Neural cell (in vitro differentiated cells): Measurements from ENCODE around the gene HNRNPK. TPM values are rescaled to one million over a fixed set of nuclear protein-coding genes. Genes with fewer than 3 reads are reported as not detected.

ENCODE experiments used
- H2AFZ ChIP-seq: fragments of 200-600, 300-800 bp; sonication (generic), shearing (Covaris generic); 2 replicates; pipeline ENCODE4 v1.6.0; 2014; ENCODE audit warnings: low read depth, mild to moderate bottlenecking, antibody characterized with exemption, low read length, moderate library complexity
- H3F3A ChIP-seq: fragments of 200-600 bp; shearing (Covaris generic); 2 replicates; pipeline ENCODE4 v1.6.1; 2016; ENCODE audit warnings: mild to moderate bottlenecking, moderate library complexity, mixed read lengths, antibody characterized with exemption, low read length; ENCODE audit not compliant: insufficient read depth, poor library complexity, severe bottlenecking
- H3K27ac ChIP-seq: fragments of 200-600, 300-800 bp; sonication (generic), shearing (Covaris generic); 2 replicates; pipeline ENCODE4 v1.5.1; 2014; ENCODE audit warnings: mild to moderate bottlenecking, low read length, moderate library complexity
- H3K27me3 ChIP-seq: fragments of 300-800, 200-600 bp; sonication (generic), shearing (Covaris generic); 2 replicates; pipeline ENCODE4 v1.6.0; 2014; ENCODE audit warnings: mild to moderate bottlenecking, low read depth, low read length, moderate library complexity; ENCODE audit not compliant: insufficient read depth
- H3K36me3 ChIP-seq: fragments of 300-800, 200-600 bp; sonication (generic), shearing (Covaris generic); 2 replicates; pipeline ENCODE4 v1.5.1; 2014; ENCODE audit warnings: mild to moderate bottlenecking, antibody characterized with exemption, low read length, moderate library complexity; ENCODE audit not compliant: insufficient read depth
- H3K4me2 ChIP-seq: fragments of 300-800, 200-600 bp; sonication (generic), shearing (Covaris generic); 2 replicates; pipeline ENCODE4 v1.6.0; 2014; ENCODE audit warnings: mild to moderate bottlenecking, low read length
- H3K4me3 ChIP-seq: fragments of 300-800, 200-600 bp; sonication (generic), shearing (Covaris generic); 2 replicates; pipeline ENCODE4 v1.5.1; 2014; ENCODE audit warnings: mild to moderate bottlenecking, low read length, moderate library complexity
- H3K79me2 ChIP-seq: fragments of 200-600 bp; shearing (Covaris generic); replicated peaks from 2 replicates; pipeline ENCODE4 v1.6.0; 2014; ENCODE audit warnings: mild to moderate bottlenecking, low read length, moderate library complexity; ENCODE audit not compliant: insufficient read depth
- H3K9ac ChIP-seq: fragments of 300-800, 200-600 bp; sonication (generic), shearing (Covaris generic); 2 replicates; pipeline ENCODE4 v1.6.1; 2016; ENCODE audit warnings: mild to moderate bottlenecking, low read length, mixed read lengths
- H3K9me2 ChIP-seq: fragments of 200-600 bp; shearing (Covaris generic); 2 replicates; pipeline ENCODE4 v1.6.1; 2016; ENCODE audit warnings: mild to moderate bottlenecking, low read length, mixed read lengths; ENCODE audit not compliant: insufficient read depth
- H3K9me3 ChIP-seq: fragments of 200-600, 300-800 bp; sonication (generic), shearing (Covaris generic); 2 replicates; pipeline ENCODE4 v1.6.1; 2016; ENCODE audit warnings: mild to moderate bottlenecking, mixed run types, low read length, moderate library complexity, mixed read lengths
- H4K20me1 ChIP-seq: fragments of 200-600 bp; shearing (Covaris generic); 2 replicates; pipeline ENCODE4 v1.6.1; 2016; ENCODE audit warnings: mild to moderate bottlenecking, mixed run types; ENCODE audit not compliant: insufficient read depth
- EP300 ChIP-seq: fragments of 450-650 bp; conservative IDR thresholded peaks from 2 replicates; pipeline ENCODE4 v1.6.1; 2014; ENCODE audit warnings: antibody characterized with exemption, mild to moderate bottlenecking, moderate library complexity; ENCODE audit not compliant: poor library complexity, severe bottlenecking
- MXI1 ChIP-seq: fragments of 450-650 bp; conservative IDR thresholded peaks from 2 replicates; pipeline ENCODE4 v1.6.1; 2014; ENCODE audit warnings: antibody characterized with exemption, mild to moderate bottlenecking; ENCODE audit not compliant: poor library complexity, severe bottlenecking
- POLR2AphosphoS5 ChIP-seq: IDR thresholded peaks from 2 replicates; pipeline ENCODE4 v1.6.1; 2012
- RAD21 ChIP-seq: fragments of 450-650 bp; conservative IDR thresholded peaks from 2 replicates; pipeline ENCODE4 v1.6.1; 2014; ENCODE audit warnings: antibody characterized with exemption, mild to moderate bottlenecking, moderate library complexity
- SMC3 ChIP-seq: fragments of 450-650 bp; conservative IDR thresholded peaks from 2 replicates; pipeline ENCODE4 v1.6.1; 2014; ENCODE audit warnings: antibody characterized with exemption, mild to moderate bottlenecking, moderate library complexity; ENCODE audit not compliant: poor library complexity
- TAF1 ChIP-seq: IDR thresholded peaks from 2 replicates; pipeline ENCODE4 v1.6.1; 2012; ENCODE audit warnings: low read depth
- polyA plus RNA-seq: library from polyadenylated mRNA; depleted of rRNA; stranded (reverse); fragments of >200 nt; gene quantifications from 2 replicates; pipeline ENCODE4 v1.2.3, GENCODE V29; 2014
- small RNA-seq, 3 experiments: library from RNA; depleted of rRNA; stranded (forward); fragments of <200 nt; gene quantifications; one replicate each; pipeline ENCODE3, GENCODE V24; 2012
- TF ChIP-seq, protein P1 (sequence below): fragments of 450-650 bp; IDR thresholded peaks from 2 replicates; pipeline ENCODE4 v1.5.1; 2014; ENCODE audit warnings: antibody characterized with exemption, mild to moderate bottlenecking, moderate library complexity; ENCODE audit not compliant: poor library complexity, severe bottlenecking
- TF ChIP-seq, protein P2 (sequence below): IDR thresholded peaks from 2 replicates; pipeline ENCODE4 v1.6.1; 2012; ENCODE audit warnings: borderline replicate concordance

HNRNPK gene
- polyA plus RNA-seq, 1 donor from 2014 or later: 1,061 TPM

DNA sequence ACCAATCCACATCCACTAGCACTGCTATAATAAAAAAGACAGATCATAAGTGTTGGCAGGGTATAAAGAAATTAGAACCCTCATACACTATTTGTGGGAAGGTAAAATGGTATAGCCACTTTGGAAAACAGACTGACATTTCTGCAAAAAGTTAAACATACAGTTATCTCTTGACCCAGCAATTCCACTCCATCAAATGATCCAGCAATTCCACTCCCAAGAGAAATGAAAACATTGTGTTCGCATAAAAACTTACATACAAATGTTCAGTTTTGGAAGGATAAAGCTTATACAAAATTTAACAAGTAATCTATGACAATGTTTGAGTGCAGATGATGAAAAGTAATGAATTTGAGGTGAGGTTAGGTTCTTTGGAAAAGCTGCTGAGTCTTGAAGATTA, 60.9 kb downstream of the HNRNPK start:
- no peaks in the 10 kb centered on the region for H4K20me1 ChIP-seq
- H3K27ac ChIP-seq: no peak overlapping the region
- no peaks in the 10 kb centered on the region for H3K36me3 ChIP-seq
- no peak overlapping the region for H2AFZ ChIP-seq
- H3K79me2 ChIP-seq: peaks cover 6% of the 10 kb centered on the region
- H3K9me3 ChIP-seq: no peaks in the 10 kb centered on the region
- TF ChIP-seq EP300: no peak
- TF ChIP-seq, protein P1, sequence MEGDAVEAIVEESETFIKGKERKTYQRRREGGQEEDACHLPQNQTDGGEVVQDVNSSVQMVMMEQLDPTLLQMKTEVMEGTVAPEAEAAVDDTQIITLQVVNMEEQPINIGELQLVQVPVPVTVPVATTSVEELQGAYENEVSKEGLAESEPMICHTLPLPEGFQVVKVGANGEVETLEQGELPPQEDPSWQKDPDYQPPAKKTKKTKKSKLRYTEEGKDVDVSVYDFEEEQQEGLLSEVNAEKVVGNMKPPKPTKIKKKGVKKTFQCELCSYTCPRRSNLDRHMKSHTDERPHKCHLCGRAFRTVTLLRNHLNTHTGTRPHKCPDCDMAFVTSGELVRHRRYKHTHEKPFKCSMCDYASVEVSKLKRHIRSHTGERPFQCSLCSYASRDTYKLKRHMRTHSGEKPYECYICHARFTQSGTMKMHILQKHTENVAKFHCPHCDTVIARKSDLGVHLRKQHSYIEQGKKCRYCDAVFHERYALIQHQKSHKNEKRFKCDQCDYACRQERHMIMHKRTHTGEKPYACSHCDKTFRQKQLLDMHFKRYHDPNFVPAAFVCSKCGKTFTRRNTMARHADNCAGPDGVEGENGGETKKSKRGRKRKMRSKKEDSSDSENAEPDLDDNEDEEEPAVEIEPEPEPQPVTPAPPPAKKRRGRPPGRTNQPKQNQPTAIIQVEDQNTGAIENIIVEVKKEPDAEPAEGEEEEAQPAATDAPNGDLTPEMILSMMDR: no peak
- no peak for TF ChIP-seq TAF1
- TF ChIP-seq MXI1: no peak
- no peak for TF ChIP-seq SMC3
- TF ChIP-seq RAD21: no peak
- TF ChIP-seq, protein P2, sequence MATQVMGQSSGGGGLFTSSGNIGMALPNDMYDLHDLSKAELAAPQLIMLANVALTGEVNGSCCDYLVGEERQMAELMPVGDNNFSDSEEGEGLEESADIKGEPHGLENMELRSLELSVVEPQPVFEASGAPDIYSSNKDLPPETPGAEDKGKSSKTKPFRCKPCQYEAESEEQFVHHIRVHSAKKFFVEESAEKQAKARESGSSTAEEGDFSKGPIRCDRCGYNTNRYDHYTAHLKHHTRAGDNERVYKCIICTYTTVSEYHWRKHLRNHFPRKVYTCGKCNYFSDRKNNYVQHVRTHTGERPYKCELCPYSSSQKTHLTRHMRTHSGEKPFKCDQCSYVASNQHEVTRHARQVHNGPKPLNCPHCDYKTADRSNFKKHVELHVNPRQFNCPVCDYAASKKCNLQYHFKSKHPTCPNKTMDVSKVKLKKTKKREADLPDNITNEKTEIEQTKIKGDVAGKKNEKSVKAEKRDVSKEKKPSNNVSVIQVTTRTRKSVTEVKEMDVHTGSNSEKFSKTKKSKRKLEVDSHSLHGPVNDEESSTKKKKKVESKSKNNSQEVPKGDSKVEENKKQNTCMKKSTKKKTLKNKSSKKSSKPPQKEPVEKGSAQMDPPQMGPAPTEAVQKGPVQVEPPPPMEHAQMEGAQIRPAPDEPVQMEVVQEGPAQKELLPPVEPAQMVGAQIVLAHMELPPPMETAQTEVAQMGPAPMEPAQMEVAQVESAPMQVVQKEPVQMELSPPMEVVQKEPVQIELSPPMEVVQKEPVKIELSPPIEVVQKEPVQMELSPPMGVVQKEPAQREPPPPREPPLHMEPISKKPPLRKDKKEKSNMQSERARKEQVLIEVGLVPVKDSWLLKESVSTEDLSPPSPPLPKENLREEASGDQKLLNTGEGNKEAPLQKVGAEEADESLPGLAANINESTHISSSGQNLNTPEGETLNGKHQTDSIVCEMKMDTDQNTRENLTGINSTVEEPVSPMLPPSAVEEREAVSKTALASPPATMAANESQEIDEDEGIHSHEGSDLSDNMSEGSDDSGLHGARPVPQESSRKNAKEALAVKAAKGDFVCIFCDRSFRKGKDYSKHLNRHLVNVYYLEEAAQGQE: no peak
- TF ChIP-seq POLR2AphosphoS5: no peak
- no peak overlapping the region for H3K9ac ChIP-seq
- no peaks in the 10 kb centered on the region for H3K27me3 ChIP-seq
- no peaks in the 10 kb centered on the region for H3K9me2 ChIP-seq
- no peak overlapping the region for H3K4me2 ChIP-seq
- H3F3A ChIP-seq: no peaks in the 10 kb centered on the region
- H3K4me3 ChIP-seq: no peak overlapping the region

Small RNAs within 50 kb of the gene (small RNA-seq; reads per million reads assigned to genes)
- 0 to 1.2 (median 0) reads per million in 3 experiments for gene RF00019

Other genes with a start within 250 kb of the HNRNPK start
- gene GKAP1, start 162.4 kb downstream of the HNRNPK start, polyA plus RNA-seq: 6.9 and 11.0 TPM in 2 replicates
- 7.1 and 8.8 TPM in 2 replicates for gene KIF27, start 58.8 kb downstream of the HNRNPK start, polyA plus RNA-seq
- 12.9 and 13.1 TPM in 2 replicates for gene RMI1, start 590 bp upstream of the HNRNPK start, polyA plus RNA-seq